ENCODE measurements around the gene MARK4.

The MARK4 gene

GRCh38 chr19:45339629-45340028, 88.6 kb downstream of the MARK4 start:
- H3K4me2 ChIP-seq (ENCODE audit: low read depth, low read length, poor library complexity, severe bottlenecking), result no peak overlapping the region
- H3K79me2 ChIP-seq (ENCODE audit: insufficient read depth, low read length), result no peaks in the 10 kb centered on the region
- no peak overlapping the region for H3K4me3 ChIP-seq (ENCODE audit: insufficient read depth, low read length, poor library complexity, severe bottlenecking)
- H3K36me3 ChIP-seq (ENCODE audit: low read length), result no peaks in the 10 kb centered on the region
- TF ChIP-seq, protein P1, sequence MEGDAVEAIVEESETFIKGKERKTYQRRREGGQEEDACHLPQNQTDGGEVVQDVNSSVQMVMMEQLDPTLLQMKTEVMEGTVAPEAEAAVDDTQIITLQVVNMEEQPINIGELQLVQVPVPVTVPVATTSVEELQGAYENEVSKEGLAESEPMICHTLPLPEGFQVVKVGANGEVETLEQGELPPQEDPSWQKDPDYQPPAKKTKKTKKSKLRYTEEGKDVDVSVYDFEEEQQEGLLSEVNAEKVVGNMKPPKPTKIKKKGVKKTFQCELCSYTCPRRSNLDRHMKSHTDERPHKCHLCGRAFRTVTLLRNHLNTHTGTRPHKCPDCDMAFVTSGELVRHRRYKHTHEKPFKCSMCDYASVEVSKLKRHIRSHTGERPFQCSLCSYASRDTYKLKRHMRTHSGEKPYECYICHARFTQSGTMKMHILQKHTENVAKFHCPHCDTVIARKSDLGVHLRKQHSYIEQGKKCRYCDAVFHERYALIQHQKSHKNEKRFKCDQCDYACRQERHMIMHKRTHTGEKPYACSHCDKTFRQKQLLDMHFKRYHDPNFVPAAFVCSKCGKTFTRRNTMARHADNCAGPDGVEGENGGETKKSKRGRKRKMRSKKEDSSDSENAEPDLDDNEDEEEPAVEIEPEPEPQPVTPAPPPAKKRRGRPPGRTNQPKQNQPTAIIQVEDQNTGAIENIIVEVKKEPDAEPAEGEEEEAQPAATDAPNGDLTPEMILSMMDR (IDR thresholded peaks at IDR 0.05; ENCODE audit: insufficient read depth, low read length, poor library complexity, severe bottlenecking), result no peak
- TF ChIP-seq EZH2phosphoT487 (conservative IDR thresholded peaks at IDR 0.05; ENCODE audit: low read length), result no peak
- H3K27me3 ChIP-seq (ENCODE audit: low read length), result no peaks in the 10 kb centered on the region
- no peak overlapping the region for H2AFZ ChIP-seq (ENCODE audit: low read depth, low read length, severe bottlenecking)
- no peaks in the 10 kb centered on the region for H3K9me3 ChIP-seq (ENCODE audit: insufficient read depth, low read length)
- no peak overlapping the region for H3K27ac ChIP-seq (ENCODE audit: low read depth, low read length)
- no peak overlapping the region for H3K9ac ChIP-seq (ENCODE audit: low read length)
- H4K20me1 ChIP-seq (ENCODE audit: low read depth, low read length), result no peaks in the 10 kb centered on the region
- no peaks in the 10 kb centered on the region for H3F3A ChIP-seq (ENCODE audit: insufficient read depth)
- no peaks in the 10 kb centered on the region for H3K9me2 ChIP-seq (replicated peaks; ENCODE audit: insufficient read depth, low read length)

GRCh38 chr19:45340232-45340898, 89.3 kb downstream of the MARK4 start, which contains the start of gene KLC3:
KLC3 (plus strand) TSS chr19:45340750; CDS start chr19:45345542, 4,792 bp downstream.
- no peak within 1 kb of the TSS for H3K4me2 ChIP-seq (ENCODE audit: low read depth, low read length, poor library complexity, severe bottlenecking)
- TF ChIP-seq EZH2phosphoT487 (conservative IDR thresholded peaks at IDR 0.05; ENCODE audit: low read length), result no peak
- TF ChIP-seq, protein P1 (IDR thresholded peaks at IDR 0.05; ENCODE audit: insufficient read depth, low read length, poor library complexity, severe bottlenecking), result no peak
- H3K9me2 ChIP-seq (replicated peaks; ENCODE audit: insufficient read depth, low read length), result no peaks in the 10 kb centered on the region
- H3K27me3 ChIP-seq (ENCODE audit: low read length), result no peaks in the 10 kb centered on the region
- no peaks in the 10 kb centered on the region for H3K36me3 ChIP-seq (ENCODE audit: low read length)
- no peak within 1 kb of the TSS for H2AFZ ChIP-seq (ENCODE audit: low read depth, low read length, severe bottlenecking)
- no peak within 1 kb of the TSS for H3K27ac ChIP-seq (ENCODE audit: low read depth, low read length)
- H4K20me1 ChIP-seq (ENCODE audit: low read depth, low read length), result no peaks in the 10 kb centered on the region
- H3K9me3 ChIP-seq (ENCODE audit: insufficient read depth, low read length), result no peaks in the 10 kb centered on the region
- no peak within 1 kb of the TSS for H3K4me3 ChIP-seq (ENCODE audit: insufficient read depth, low read length, poor library complexity, severe bottlenecking)
- no peak within 1 kb of the TSS for H3K9ac ChIP-seq (ENCODE audit: low read length)
- no peaks in the 10 kb centered on the region for H3K79me2 ChIP-seq (ENCODE audit: insufficient read depth, low read length)
- H3F3A ChIP-seq (ENCODE audit: insufficient read depth), result no peaks in the 10 kb centered on the region

DNA sequence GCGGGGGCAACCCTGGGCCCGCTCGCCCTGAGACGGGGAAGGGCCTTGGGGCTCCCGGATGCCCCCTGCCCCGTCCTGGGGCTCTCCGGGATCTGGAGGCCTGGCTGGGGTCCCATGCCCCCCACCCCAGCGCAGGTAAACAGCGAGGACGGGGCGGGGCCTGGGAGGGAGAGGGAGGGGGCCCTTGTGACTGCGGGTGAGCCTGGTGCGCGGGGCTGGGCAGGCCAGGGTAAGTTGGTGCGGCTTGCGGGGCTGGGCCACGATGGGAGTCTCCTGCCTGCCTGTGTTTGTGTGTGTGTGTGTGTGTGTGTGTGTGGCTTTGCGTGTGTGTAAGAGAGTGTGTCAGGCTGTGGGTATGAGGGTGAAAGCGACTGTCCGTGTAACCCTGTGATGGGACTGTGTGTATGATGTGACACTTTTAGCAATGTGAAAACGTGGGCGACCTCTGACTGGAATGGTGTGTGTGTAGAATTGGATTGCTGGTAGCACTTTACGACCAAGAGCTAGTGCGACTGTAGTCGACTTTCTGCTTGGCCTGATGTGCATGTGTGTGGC, 89.9 kb downstream of the MARK4 start:
- no peak for TF ChIP-seq EZH2phosphoT487 (conservative IDR thresholded peaks at IDR 0.05; ENCODE audit: low read length)
- TF ChIP-seq, protein P1 (IDR thresholded peaks at IDR 0.05; ENCODE audit: insufficient read depth, low read length, poor library complexity, severe bottlenecking), result no peak
- no peaks in the 10 kb centered on the region for H3K36me3 ChIP-seq (ENCODE audit: low read length)
- no peak overlapping the region for H3K4me2 ChIP-seq (ENCODE audit: low read depth, low read length, poor library complexity, severe bottlenecking)
- no peaks in the 10 kb centered on the region for H3K79me2 ChIP-seq (ENCODE audit: insufficient read depth, low read length)
- H4K20me1 ChIP-seq (ENCODE audit: low read depth, low read length), result no peaks in the 10 kb centered on the region
- no peaks in the 10 kb centered on the region for H3F3A ChIP-seq (ENCODE audit: insufficient read depth)
- H3K9me2 ChIP-seq (replicated peaks; ENCODE audit: insufficient read depth, low read length), result no peaks in the 10 kb centered on the region
- no peak overlapping the region for H3K27ac ChIP-seq (ENCODE audit: low read depth, low read length)
- no peaks in the 10 kb centered on the region for H3K9me3 ChIP-seq (ENCODE audit: insufficient read depth, low read length)
- H2AFZ ChIP-seq (ENCODE audit: low read depth, low read length, severe bottlenecking), result no peak overlapping the region
- no peak overlapping the region for H3K4me3 ChIP-seq (ENCODE audit: insufficient read depth, low read length, poor library complexity, severe bottlenecking)
- no peak overlapping the region for H3K9ac ChIP-seq (ENCODE audit: low read length)
- H3K27me3 ChIP-seq (ENCODE audit: low read length), result no peaks in the 10 kb centered on the region

Measured in SU-DHL-6 (cell line).